HG03469 (cell line): ENCODE measurements around the gene LILRB4.
"Not testable (repeated sequence)": the region's sequence is repeated elsewhere in the genome, so short reads cannot be mapped to it uniquely, and the experiment has no call there.

Experiments used
- ATAC-seq: cut with Tn5 transposase; IDR thresholded peaks from one replicate; pipeline ENCODE4 v1.9.1; 2021; ENCODE audit warnings: mild to moderate bottlenecking, moderate library complexity, moderate number of reproducible peaks; ENCODE audit not compliant: unreplicated experiment

Gene LILRB4

DNA sequence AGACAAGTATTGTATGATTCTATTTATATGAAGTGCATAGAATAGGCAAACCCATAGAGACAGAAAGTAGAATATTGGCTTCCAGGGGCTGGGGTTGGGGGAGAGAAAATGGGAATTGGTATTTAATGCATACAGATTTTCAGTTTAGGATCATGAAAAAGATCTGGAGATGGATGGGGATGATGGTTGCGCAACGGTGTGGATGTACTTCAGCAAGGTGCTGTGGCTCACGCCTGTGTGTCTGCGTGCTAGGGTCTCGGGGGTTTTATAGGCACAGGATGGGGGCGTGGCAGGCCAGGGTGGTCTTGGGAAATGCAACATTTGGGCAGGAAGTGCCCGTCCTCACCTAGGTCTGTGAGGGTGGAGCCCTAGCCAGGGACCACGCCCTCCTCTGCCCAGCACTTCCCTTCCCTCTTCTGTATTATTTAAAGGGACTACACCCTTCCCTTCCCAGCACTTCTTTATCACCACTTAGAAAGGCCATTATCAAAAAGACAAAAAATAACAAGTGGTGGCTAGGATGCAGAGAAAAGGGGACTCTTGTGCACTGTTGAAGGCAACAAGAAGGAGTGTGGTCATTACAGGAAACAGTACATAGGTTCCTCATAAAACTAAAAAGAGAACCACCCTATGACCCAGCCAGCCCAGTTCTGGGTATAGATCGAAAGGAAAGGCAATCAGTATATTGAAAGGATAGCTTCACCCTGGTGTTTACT is 29.0 kb downstream of the LILRB4 start:
- no peak for ATAC-seq

DNA sequence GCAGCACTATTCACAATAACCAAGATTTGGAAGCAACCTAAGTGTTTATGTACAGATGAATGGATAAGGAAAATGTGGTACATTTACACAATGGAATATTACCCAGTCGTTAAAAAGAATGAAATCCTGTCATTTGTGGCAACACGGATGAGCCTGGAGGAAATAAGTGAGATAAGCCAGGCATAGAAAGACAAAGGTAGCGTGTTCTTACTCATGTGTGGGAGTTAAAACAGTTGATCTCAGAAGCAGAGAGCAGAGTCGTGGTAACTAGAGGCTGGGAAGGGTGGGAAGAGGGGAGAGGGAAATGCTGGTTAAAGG is 29.5 kb downstream of the LILRB4 start:
- ATAC-seq = no peak

- no peak for ATAC-seq
These were observed 31.9 kb downstream of the LILRB4 start for GRCh38 chr19:54694648-54695047.

- no peak for ATAC-seq
These were observed 33.3 kb downstream of the LILRB4 start for GRCh38 chr19:54696117-54696548.

- ATAC-seq = no peak
These were observed 34.0 kb downstream of the LILRB4 start for GRCh38 chr19:54696766-54697165.

GRCh38 chr19:54697716-54698115 is 34.9 kb downstream of the LILRB4 start:
- not testable (repeated sequence) for ATAC-seq

- ATAC-seq = no peak
These were observed 42.1 kb downstream of the LILRB4 start for GRCh38 chr19:54704928-54705327.

DNA sequence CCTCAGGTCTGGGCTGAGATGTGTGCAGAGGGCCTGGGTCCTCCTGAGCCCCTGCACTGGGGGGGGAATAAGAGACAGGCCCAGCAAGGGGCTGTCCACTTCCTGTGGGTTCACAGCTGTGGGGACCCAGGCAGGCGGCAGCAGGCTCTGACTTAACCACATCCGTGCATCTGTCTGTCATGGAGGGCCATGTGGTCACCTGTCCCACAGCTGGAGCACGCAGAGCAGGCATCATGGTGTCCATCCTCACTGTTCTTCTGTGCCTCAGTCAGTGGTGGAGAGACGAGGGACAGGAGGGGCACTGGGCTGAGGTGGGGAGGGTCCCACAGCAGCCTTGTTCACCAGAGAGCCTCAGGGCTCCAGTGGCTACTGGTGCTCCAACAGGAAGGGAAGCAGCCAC is 45.2 kb downstream of the LILRB4 start:
- ATAC-seq = no peak

DNA sequence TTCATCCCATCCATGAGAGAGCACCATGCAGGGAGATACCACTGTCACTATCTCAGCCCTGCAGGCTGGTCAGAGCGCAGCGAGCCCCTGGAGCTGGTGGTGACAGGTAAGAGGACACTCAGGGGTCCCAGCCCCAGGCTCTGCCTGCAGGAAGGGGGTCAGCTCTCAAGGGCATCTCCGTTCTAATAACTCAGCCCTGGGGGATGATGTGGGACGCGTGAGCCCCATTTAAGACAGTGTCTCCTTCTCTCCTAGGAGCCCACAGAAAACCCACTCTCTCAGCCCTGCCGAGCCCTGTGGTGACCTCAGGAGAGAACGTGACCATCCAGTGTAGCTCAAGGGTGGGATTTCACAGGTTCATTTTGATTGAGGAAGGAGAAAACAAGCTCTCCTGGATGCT is 46.0 kb downstream of the LILRB4 start:
- ATAC-seq = no peak

- ATAC-seq = no peak
These were observed 46.6 kb downstream of the LILRB4 start for GRCh38 chr19:54709212-54709948.

GRCh38 chr19:54709956-54710355 is 47.2 kb downstream of the LILRB4 start:
- not testable (repeated sequence) for ATAC-seq
